ENCODE results near the gene C1orf210.

The C1orf210 gene

DNA sequence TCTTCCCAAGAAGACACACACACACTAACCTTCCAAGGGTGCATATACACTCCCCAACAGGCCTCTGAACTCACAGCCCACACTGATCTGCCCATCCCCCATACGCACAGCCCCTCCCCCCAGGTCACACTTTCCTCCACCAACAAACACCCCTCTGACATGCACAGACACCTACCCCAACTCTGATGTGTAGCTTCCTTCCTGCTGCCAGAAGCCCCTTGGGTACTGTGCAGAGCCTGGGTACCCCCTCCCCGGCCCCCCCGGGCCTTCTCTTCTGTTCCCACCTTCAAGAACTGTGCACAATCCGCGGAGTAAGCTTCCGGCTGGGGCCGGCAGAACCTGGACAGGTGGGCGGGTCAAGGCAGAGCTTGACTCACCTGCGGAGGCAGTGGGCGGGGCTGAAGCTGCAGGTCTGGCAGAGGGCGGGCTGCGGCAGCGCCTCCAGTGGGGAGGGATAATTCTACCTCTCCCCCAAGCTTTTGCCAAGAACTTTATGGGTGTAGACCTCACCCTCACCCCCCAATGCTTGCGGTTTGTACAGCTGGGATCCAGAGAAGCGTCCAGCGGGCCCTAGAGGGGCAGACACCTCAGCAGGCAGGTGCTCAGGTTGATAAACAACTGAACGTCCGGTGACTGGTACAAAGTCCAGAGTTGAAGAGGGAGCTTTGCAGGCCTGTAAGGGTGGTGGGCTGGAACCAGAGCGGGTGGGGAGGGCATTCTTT, at the start of gene C1orf210:
Gene C1orf210, minus strand, starts transcription at position 313 of the 722 bp plus-strand sequence. CDS start 2,311 bp downstream, outside the sequence.
- peaks cover 13% of the 10 kb centered on the region for H3K4me1 ChIP-seq (ENCODE audit: control insufficient read depth, low read depth, low read length)
- no peak within 1 kb of the TSS for H3K27ac ChIP-seq (ENCODE audit: low read length)
- H3K4me3 ChIP-seq (ENCODE audit: low read length), result peak within 1 kb of the TSS; percentile 48

DNA sequence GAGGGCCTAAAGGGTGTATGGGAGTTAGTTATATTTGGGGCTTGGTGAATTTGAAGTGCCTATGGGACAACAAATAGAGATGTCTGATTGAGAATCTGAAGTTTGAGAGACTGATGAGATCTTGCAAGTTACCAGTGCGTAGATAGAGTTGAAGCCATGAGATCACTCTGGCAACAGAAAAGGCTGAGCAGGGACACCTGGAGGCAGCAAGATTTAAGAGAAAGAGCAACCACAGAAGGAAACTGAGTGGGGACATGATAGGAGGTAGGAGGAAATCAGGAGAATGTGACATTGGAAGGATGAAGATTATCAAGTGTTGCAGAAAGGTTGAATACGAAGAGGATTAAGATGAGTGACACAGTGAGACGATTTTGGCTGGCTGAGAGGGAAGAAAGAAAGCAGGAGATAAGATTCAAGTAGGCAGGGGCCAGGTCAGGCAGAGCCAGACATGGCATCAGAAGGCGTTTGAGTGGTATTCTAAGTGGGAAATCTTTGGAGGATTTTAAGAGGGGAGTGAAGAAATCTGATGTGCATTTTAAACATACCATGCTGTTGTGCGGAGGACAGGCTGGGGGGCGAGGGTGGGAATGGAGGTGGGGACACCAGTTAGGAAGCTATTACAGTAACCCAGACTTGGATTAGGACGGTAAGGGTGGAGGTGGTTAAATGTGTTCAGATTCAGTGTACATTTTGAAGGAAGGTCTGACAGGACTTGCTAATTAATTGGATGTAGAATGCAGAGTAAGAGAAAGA, 49.2 kb upstream of the C1orf210 start:
- H3K4me1 ChIP-seq (ENCODE audit: control insufficient read depth, low read depth, low read length), result peaks cover 7% of the 10 kb centered on the region
- H3K9me3 ChIP-seq (ENCODE audit: control insufficient read depth, low read depth, low read length), result no peaks in the 10 kb centered on the region
- no peaks in the 10 kb centered on the region for H3K36me3 ChIP-seq (ENCODE audit: control insufficient read depth, low read depth, low read length)
- H3K9ac ChIP-seq (ENCODE audit: low read length), result no peak overlapping the region
- H3K27me3 ChIP-seq (ENCODE audit: control insufficient read depth, insufficient read depth, low read length), result no peaks in the 10 kb centered on the region
- no peak overlapping the region for H3K27ac ChIP-seq (ENCODE audit: low read length)
- no peak overlapping the region for H3K4me3 ChIP-seq (ENCODE audit: low read length)

More for the DNA sequence above, at the start of gene C1orf210:
- no peaks in the 10 kb centered on the region for H3K36me3 ChIP-seq (ENCODE audit: control insufficient read depth, low read depth, low read length)
- H3K27me3 ChIP-seq (ENCODE audit: control insufficient read depth, insufficient read depth, low read length), result no peaks in the 10 kb centered on the region
- H3K9me3 ChIP-seq (ENCODE audit: control insufficient read depth, low read depth, low read length), result no peaks in the 10 kb centered on the region
- H3K9ac ChIP-seq (ENCODE audit: low read length), result no peak within 1 kb of the TSS

DNA sequence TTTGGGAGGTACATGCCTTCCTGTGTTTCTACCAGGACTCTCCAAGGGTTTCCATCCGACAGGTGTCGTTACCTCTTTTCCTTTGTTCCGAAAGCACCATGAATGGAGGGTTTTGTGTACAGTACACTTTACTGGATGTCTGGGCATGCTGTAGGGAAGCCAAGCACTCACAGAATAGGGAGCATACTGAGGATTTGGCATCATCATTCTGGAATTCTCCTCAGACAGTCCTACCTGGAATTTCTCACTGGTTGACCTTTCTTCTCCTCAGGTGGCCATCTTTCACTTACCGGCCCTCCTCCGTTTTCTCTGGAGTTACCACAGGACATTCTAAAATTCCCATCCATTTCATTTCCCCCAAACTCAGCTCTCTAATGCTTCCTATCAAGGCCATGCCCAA, 46.3 kb upstream of the C1orf210 start:
- Histone ChIP-seq H3K9me3 (ENCODE audit: control insufficient read depth, low read depth, low read length) (peaks cover 6% of the 10 kb centered on the region), H3K27me3 (ENCODE audit: control insufficient read depth, insufficient read depth, low read length) (no peaks in the 10 kb centered on the region)

DNA sequence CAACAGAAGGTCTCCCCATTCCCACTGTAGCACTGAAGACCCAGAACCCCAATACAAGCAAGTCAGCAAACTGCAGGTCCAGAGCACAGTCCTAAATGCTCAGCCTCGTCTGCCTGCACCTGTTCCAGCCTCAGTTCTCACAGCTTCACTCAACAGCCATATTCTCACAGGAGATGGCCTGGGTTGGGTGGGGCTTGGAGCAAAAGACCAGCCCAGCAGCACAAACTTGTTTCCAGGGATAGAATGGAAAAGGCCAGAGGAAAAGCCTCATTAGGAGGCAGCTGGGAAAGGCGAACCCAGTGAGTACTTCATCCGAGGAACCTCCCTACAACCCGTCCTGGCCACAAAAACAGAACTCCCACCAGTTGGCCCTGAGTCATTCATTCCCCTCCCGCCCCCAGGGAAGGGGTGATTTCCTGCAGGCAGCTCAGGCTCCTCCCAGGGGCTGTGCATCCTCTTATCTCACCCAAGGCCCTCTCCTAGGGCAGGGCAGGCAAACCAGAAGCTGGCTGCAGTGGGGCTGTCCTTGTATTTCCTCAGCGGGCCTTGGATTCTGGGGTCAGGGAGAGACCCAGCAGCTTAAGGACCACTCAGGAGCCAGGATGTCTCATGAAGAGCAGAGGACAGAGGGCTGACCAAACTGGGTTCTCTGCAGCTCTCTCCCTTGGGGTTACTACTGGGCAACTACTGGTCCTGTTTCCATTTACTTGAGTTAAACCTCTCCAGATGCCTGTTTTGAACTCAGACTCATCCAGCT, 44.8 kb upstream of the C1orf210 start:
- H3K27me3 ChIP-seq (ENCODE audit: control insufficient read depth, insufficient read depth, low read length), result no peaks in the 10 kb centered on the region
- peaks cover 7% of the 10 kb centered on the region for H3K4me1 ChIP-seq (ENCODE audit: control insufficient read depth, low read depth, low read length)
- no peak overlapping the region for H3K27ac ChIP-seq (ENCODE audit: low read length)
- H3K9ac ChIP-seq (ENCODE audit: low read length), result no peak overlapping the region
- peaks cover 11% of the 10 kb centered on the region for H3K9me3 ChIP-seq (ENCODE audit: control insufficient read depth, low read depth, low read length)
- no peaks in the 10 kb centered on the region for H3K36me3 ChIP-seq (ENCODE audit: control insufficient read depth, low read depth, low read length)
- no peak overlapping the region for H3K4me3 ChIP-seq (ENCODE audit: low read length)

More for the DNA sequence above, 46.3 kb upstream of the C1orf210 start:
- Histone ChIP-seq H3K4me3 (ENCODE audit: low read length) (no peak overlapping the region), H3K27ac (ENCODE audit: low read length) (no peak overlapping the region), H3K9ac (ENCODE audit: low read length) (no peak overlapping the region), H3K36me3 (ENCODE audit: control insufficient read depth, low read depth, low read length) (no peaks in the 10 kb centered on the region), H3K4me1 (ENCODE audit: control insufficient read depth, low read depth, low read length) (peaks cover 7% of the 10 kb centered on the region)

DNA sequence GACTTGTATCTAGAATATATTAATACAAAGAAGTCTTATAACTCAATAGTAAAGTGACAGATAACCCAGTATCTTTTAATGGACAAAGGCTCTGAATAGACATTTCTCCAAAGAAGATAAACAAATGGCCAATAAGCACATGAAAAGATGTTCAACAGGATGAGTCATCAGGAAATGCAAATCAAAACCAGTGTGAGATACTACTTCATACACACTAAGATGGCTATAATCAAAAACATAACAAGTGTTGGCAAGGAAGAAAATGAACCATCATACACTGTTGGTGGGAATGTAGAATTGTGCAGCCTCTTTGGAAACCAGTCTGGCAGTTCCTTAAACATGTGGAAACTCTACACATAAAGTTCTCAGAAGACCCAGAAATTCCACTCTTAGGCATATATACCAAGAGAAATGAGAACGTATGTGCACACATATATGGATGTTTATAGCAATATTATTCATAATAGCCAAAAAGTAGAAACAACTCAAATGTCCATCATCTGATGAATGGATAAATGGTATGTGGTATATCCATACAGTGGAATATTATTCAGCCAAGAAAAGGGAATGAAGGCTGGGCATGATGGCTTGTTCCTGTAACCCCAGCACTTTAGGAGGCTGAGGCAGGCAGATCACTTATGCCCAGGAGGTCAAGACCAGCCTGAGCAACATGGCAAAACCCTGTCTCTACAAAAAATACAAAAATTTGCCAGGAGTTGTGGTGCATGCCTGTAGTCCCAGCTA, 42.3 kb upstream of the C1orf210 start:
- Histone ChIP-seq H3K27me3 (ENCODE audit: control insufficient read depth, insufficient read depth, low read length) (no peaks in the 10 kb centered on the region), H3K9ac (ENCODE audit: low read length) (no peak overlapping the region), H3K27ac (ENCODE audit: low read length) (no peak overlapping the region), H3K9me3 (ENCODE audit: control insufficient read depth, low read depth, low read length) (peaks cover 11% of the 10 kb centered on the region), H3K4me1 (ENCODE audit: control insufficient read depth, low read depth, low read length) (peaks cover 7% of the 10 kb centered on the region), H3K36me3 (ENCODE audit: control insufficient read depth, low read depth, low read length) (no peaks in the 10 kb centered on the region), H3K4me3 (ENCODE audit: low read length) (no peak overlapping the region)

DNA sequence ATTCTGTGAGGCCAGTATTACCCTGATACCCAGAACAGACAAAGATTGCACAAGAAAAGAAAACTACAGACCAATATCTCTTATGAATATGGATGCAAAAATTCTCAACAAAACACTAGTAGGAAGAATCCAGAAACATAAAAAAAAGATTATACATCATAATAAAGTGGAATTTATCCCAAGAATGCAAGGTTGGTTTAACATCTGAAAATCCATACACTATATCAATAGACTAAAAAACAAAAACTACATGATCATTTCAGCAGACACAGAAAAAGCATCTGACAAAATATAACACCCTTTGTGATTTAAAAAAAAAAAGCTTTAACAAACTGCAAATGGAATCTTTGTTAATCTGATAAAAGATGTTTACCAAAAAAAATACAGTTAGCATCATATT, 40.0 kb upstream of the C1orf210 start:
- Histone ChIP-seq H3K4me1 (ENCODE audit: control insufficient read depth, low read depth, low read length) (peaks cover 4% of the 10 kb centered on the region), H3K9me3 (ENCODE audit: control insufficient read depth, low read depth, low read length) (peaks cover 11% of the 10 kb centered on the region), H3K27me3 (ENCODE audit: control insufficient read depth, insufficient read depth, low read length) (no peaks in the 10 kb centered on the region)

DNA sequence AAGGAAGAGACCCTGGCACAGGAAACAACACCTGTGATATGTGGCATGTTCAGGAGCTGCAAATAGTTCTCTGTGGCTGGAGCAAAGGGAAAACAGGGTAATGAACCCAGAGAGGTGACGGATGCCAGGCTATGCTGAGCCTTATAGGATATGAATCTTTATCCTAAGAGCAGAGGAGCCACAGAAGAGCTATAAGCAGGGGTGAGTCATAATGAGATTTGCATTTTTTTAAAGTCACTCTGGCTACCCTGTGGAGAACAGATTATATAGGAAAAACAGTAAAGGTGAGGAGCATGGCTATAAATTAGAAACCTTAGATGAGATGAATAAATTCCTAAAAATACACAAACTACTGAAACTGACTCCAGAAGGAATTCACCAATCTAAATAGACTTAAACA, 39.4 kb upstream of the C1orf210 start:
- H3K9ac ChIP-seq (ENCODE audit: low read length), result no peak overlapping the region
- no peak overlapping the region for H3K27ac ChIP-seq (ENCODE audit: low read length)
- no peak overlapping the region for H3K4me3 ChIP-seq (ENCODE audit: low read length)

More for the DNA sequence above, 40.0 kb upstream of the C1orf210 start:
- no peak overlapping the region for H3K9ac ChIP-seq (ENCODE audit: low read length)
- no peaks in the 10 kb centered on the region for H3K36me3 ChIP-seq (ENCODE audit: control insufficient read depth, low read depth, low read length)
- no peak overlapping the region for H3K4me3 ChIP-seq (ENCODE audit: low read length)
- H3K27ac ChIP-seq (ENCODE audit: low read length), result no peak overlapping the region

DNA sequence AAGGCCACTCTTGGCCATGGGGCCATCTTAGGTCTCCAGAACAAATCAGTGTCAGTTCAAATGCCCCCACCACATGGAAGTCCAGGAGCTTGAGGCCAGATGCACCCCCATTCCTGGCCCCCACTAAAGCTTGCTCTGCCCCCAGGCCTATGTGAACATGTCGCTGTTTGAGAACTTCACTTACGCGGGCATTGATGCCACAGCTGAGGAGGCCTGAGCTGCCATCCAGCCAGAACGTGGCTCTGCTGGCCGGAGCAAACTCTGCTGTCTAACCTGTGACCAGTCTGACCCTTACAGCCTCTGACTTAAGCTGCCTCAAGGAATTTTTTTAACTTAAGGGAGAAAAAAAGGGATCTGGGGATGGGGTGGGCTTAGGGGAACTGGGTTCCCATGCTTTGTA, 37.1 kb upstream of the C1orf210 start:
- Histone ChIP-seq H3K9ac (ENCODE audit: low read length) (no peak overlapping the region), H3K27ac (ENCODE audit: low read length) (no peak overlapping the region), H3K9me3 (ENCODE audit: control insufficient read depth, low read depth, low read length) (peaks cover 4% of the 10 kb centered on the region), H3K36me3 (ENCODE audit: control insufficient read depth, low read depth, low read length) (no peaks in the 10 kb centered on the region), H3K27me3 (ENCODE audit: control insufficient read depth, insufficient read depth, low read length) (no peaks in the 10 kb centered on the region), H3K4me1 (ENCODE audit: control insufficient read depth, low read depth, low read length) (no peaks in the 10 kb centered on the region), H3K4me3 (ENCODE audit: low read length) (no peak overlapping the region)

More for the DNA sequence above, 39.4 kb upstream of the C1orf210 start:
- Histone ChIP-seq H3K4me1 (ENCODE audit: control insufficient read depth, low read depth, low read length) (no peaks in the 10 kb centered on the region), H3K9me3 (ENCODE audit: control insufficient read depth, low read depth, low read length) (peaks cover 11% of the 10 kb centered on the region), H3K36me3 (ENCODE audit: control insufficient read depth, low read depth, low read length) (no peaks in the 10 kb centered on the region), H3K27me3 (ENCODE audit: control insufficient read depth, insufficient read depth, low read length) (no peaks in the 10 kb centered on the region)

DNA sequence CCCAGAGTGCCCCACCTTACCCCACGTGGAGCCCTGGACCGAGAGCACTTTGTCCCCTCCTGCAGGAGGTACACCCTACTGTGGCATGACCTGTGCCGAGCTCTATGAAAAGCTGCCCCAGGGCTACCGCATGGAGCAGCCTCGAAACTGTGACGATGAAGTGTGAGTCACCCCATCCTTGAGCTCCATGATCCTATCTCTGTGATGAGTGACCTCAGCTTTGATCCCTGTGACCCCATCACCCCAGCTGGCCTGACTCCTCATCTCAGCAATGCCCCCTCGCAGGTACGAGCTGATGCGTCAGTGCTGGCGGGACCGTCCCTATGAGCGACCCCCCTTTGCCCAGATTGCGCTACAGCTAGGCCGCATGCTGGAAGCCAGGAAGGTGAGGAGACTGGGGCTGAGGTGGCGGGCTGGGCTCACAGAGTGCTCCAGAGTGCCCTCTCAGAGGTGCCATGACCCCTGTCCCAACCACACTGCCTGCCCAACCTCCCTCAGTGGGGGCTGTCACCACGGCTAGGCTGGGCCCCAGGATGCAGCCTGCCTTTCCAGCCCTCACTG, 36.0 kb upstream of the C1orf210 start:
- Histone ChIP-seq H3K4me3 (ENCODE audit: low read length) (no peak overlapping the region), H3K27ac (ENCODE audit: low read length) (no peak overlapping the region), H3K9me3 (ENCODE audit: control insufficient read depth, low read depth, low read length) (peaks cover 4% of the 10 kb centered on the region), H3K27me3 (ENCODE audit: control insufficient read depth, insufficient read depth, low read length) (no peaks in the 10 kb centered on the region), H3K4me1 (ENCODE audit: control insufficient read depth, low read depth, low read length) (no peaks in the 10 kb centered on the region), H3K9ac (ENCODE audit: low read length) (no peak overlapping the region), H3K36me3 (ENCODE audit: control insufficient read depth, low read depth, low read length) (no peaks in the 10 kb centered on the region)

DNA sequence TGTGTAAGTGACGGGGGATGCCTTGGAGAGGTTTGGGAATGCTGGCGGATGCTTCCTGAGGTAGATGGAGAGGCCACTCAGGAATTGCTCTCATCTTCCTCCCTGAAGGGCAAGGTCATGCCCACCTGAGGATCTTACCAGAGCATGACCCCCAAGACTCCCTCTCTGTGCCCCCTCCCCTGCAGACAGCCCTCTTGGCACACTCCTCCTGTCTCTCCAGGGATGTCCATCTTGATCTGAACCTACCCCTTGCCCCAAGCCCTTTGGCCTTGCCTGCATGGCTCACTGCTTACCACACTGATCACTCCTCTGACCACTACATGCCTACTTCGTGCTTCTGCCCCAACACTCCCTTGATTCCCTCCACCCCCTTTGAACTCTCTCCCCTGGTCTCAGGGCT, 34.4 kb upstream of the C1orf210 start:
- Histone ChIP-seq H3K27me3 (ENCODE audit: control insufficient read depth, insufficient read depth, low read length) (no peaks in the 10 kb centered on the region), H3K36me3 (ENCODE audit: control insufficient read depth, low read depth, low read length) (no peaks in the 10 kb centered on the region), H3K9me3 (ENCODE audit: control insufficient read depth, low read depth, low read length) (no peaks in the 10 kb centered on the region), H3K4me1 (ENCODE audit: control insufficient read depth, low read depth, low read length) (no peaks in the 10 kb centered on the region), H3K27ac (ENCODE audit: low read length) (no peak overlapping the region), H3K4me3 (ENCODE audit: low read length) (no peak overlapping the region), H3K9ac (ENCODE audit: low read length) (no peak overlapping the region)

DNA sequence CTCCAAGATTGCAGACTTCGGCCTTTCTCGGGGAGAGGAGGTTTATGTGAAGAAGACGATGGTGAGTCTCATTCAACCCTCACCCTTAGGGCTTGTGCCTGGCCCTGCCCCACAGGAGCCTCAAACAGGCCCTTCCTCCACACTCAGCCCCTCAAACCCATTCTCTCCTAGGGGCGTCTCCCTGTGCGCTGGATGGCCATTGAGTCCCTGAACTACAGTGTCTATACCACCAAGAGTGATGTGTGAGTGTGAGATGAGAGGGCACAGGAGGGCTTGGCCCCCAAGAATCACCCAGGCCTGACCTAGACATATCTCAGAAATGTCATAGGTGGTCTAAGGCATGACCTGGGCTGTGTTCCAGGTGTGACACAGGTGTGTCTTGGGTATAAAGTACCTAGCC, 33.9 kb upstream of the C1orf210 start:
- Histone ChIP-seq H3K36me3 (ENCODE audit: control insufficient read depth, low read depth, low read length) (no peaks in the 10 kb centered on the region), H3K4me1 (ENCODE audit: control insufficient read depth, low read depth, low read length) (no peaks in the 10 kb centered on the region), H3K4me3 (ENCODE audit: low read length) (no peak overlapping the region), H3K27me3 (ENCODE audit: control insufficient read depth, insufficient read depth, low read length) (no peaks in the 10 kb centered on the region), H3K27ac (ENCODE audit: low read length) (no peak overlapping the region), H3K9ac (ENCODE audit: low read length) (no peak overlapping the region), H3K9me3 (ENCODE audit: control insufficient read depth, low read depth, low read length) (no peaks in the 10 kb centered on the region)

All from iPS-18a (cell line).